Uterus (tissue), 2 donors: ENCODE results near the gene TSKS.

Experiments
- POLR2A ChIP-seq, 2 donors: fragments of 450-650 bp; IDR thresholded peaks; one replicate each; pipeline ENCODE4 v1.6.1; 2016; ENCODE audit warnings: antibody characterized with exemption in 2 of 2, mild to moderate bottlenecking in 1 of 2, moderate library complexity in 1 of 2
- TF ChIP-seq, protein P1 (sequence below), 4 experiments: fragments of 200-600 bp in 2 of 4; fragments of 450-650 bp in 2 of 4; sonication (generic) in 2 of 4; IDR thresholded peaks; one replicate each; pipeline ENCODE4 v1.5.1; 2016 to 2019; ENCODE audit warnings: antibody characterized with exemption in 4 of 4, mild to moderate bottlenecking in 2 of 4, moderate library complexity in 1 of 4

DNA sequence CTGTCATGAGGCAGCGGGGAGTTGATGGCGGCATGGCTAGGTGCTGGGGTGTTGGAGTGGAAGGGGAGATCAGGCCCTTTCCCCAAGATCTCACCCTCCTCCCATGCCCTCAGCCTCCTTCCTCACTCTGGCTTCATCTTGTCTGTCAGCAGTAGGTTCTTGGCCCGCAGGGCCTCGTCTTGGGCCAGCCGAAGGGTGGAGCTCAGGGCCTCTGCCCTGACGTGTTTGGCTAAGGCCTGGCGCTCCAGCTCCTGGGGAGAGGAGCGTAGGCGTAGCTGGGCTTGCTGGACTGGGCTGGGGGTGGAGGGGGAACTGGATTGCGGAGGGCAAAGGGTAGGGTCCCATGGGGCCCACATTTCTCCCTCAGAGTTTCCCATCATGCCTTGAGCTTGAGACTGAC lies 23.2 kb downstream of the TSKS start:
- TF ChIP-seq, protein P1, sequence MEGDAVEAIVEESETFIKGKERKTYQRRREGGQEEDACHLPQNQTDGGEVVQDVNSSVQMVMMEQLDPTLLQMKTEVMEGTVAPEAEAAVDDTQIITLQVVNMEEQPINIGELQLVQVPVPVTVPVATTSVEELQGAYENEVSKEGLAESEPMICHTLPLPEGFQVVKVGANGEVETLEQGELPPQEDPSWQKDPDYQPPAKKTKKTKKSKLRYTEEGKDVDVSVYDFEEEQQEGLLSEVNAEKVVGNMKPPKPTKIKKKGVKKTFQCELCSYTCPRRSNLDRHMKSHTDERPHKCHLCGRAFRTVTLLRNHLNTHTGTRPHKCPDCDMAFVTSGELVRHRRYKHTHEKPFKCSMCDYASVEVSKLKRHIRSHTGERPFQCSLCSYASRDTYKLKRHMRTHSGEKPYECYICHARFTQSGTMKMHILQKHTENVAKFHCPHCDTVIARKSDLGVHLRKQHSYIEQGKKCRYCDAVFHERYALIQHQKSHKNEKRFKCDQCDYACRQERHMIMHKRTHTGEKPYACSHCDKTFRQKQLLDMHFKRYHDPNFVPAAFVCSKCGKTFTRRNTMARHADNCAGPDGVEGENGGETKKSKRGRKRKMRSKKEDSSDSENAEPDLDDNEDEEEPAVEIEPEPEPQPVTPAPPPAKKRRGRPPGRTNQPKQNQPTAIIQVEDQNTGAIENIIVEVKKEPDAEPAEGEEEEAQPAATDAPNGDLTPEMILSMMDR (IDR thresholded peaks at IDR 0.05): no peak
- no peak for TF ChIP-seq POLR2A (IDR thresholded peaks at IDR 0.05)
